CD4-positive, alpha-beta T cell treated with Interleukin-4 for 4 hours (primary cell): ENCODE measurements around the gene CYTH1.
A peak's percentile ranks its signal among the peaks of the same experiment; 100 is the strongest.

Experiments used
- DNase-seq: peaks from one replicate; pipeline ENCODE4 v3.0.0-alpha.2; 2020

Gene CYTH1

GRCh38 chr17:78804777-78805176, 22.7 kb upstream of the CYTH1 start:
- no peak for DNase-seq

DNA sequence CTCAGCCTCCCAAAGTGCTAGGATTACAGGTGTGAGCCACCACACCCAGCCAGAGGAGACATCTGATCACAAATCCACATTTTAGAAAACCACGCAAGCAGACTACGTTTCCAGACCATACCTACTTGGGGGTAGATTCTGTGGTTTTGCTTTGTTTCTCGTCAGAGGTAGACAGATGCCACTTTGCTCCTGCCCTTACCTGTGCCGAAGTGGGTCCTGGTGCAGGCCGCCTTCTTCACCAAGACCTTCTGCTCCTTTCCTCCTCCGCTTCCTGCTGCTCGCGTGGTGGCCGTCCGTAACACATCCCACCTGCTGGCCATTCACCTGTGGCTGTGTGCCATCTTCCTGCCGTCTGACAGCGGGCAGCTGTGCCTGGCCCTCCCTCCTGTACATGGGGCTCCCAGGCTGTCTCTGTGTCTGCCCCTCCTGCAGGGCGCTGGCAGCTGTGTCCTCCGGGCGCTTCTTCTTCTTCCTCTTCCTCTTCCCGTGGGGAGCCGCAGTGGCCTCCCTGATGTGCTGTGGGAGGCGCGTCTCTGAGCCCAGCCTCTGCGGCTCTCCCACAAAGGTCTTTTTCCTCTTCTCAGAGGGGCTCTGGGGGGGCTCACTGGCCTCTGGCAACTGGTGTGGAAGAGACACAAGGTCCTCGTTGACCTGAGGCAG, 21.2 kb upstream of the CYTH1 start:
- DNase-seq: no peak

DNA sequence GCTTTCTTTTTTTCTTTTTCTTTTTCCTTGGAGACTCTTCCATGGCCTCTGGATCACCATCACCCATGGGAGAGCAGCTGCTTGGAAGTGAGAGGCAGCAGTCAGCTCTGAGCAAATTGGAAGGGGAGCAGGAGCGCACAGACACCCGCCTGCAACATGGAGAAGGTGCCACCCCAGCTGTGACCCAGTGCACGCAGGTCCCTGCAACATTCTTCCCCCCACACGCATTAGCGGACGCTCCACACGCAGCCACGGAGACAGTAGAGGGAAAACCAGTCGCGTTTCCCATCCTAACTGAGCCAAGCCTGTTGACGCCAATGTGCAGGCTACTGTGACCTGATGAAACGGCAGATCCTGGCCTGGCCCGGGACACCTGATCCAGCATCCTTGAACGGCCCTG, 20.4 kb upstream of the CYTH1 start:
- DNase-seq: no peak

DNA sequence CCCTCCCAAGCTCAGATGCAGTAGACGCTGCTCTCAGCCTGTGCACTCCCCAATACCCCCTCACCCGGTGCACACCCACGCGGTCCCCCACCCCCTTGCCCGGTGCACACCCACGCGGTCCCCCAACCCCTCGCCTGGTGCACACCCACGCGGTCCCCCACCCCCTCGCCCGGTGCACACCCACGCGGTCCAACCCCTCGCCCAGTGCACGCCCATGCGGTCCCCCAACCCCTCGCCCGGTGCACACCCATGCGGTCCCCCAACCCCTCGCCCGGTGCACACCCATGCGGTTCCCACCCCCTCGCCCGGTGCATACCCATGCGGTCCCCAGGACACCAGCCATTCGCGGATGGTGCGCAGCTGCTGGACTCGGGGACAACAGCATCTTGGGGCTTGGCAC, 19.9 kb upstream of the CYTH1 start:
- no peak for DNase-seq

GRCh38 chr17:78800132-78800931, 18.3 kb upstream of the CYTH1 start:
- no peak for DNase-seq

- peak; percentile 56 for DNase-seq
Observed at GRCh38 chr17:78798695-78799559, 16.9 kb upstream of the CYTH1 start.

DNA sequence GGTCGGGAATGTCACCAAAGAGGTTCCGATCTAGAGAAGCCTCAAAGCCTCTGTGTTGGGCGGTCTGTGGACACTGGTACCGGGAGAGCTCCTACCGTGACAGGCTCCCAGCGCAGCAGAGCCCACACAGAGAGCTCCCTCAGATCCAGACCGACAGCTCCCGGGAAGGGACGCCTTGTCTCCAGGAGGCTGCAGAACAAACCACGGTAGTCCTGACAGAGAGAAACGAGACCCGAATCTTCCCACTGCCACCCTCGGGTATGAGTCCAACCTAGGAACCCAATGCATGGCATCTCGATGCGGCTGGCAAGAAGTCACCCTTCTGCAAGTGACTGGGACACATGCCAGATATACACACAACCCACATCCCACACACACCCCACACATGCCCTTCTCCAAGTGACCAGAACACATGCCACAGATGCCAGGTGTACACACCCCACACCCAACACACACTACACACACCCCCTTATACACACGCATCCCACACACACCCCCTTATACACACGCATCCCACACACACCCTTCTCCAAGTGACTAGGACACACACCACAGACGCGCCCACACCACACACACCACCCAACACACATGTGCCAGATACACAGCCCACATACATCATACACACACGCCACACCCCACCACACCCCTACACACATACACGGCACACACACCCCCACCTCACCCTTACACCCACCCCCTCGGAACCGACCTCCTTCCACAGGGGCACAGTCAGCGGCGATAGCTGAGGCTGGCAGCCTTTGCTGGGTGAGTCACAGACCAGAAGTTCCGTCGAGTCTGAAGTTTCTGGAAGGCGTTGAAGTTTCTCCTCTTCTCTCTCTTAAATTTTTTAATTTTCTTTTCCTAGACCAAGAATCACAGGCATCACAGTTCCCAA, 15.9 kb upstream of the CYTH1 start:
- no peak for DNase-seq

DNA sequence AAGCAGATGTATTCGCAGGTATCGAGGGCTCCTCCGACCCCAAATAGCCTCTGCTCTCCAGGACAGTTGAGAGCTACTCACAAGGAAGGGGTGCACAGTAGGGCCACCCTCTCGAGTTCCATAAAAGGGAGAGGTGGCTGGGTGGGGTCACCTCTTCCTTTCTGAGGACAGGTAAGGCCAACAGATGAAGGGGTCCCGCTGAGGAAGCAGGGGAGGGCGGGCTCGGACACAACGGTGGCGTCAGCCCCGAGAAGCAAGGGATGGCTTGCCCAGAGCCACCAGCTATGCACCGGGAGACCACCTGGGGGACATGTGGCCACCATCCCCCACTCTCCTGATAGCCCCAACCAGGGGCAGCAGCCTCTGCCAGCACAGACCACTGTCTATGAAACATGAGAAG, 15.1 kb upstream of the CYTH1 start:
- DNase-seq: no peak

GRCh38 chr17:78796517-78796900, 14.4 kb upstream of the CYTH1 start:
- DNase-seq: no peak

- DNase-seq: no peak
Observed at GRCh38 chr17:78795861-78796516, 13.9 kb upstream of the CYTH1 start.

- no peak for DNase-seq
Observed at GRCh38 chr17:78794864-78795640, 13.0 kb upstream of the CYTH1 start.

GRCh38 chr17:78794399-78794798, 12.3 kb upstream of the CYTH1 start:
- no peak for DNase-seq

DNA sequence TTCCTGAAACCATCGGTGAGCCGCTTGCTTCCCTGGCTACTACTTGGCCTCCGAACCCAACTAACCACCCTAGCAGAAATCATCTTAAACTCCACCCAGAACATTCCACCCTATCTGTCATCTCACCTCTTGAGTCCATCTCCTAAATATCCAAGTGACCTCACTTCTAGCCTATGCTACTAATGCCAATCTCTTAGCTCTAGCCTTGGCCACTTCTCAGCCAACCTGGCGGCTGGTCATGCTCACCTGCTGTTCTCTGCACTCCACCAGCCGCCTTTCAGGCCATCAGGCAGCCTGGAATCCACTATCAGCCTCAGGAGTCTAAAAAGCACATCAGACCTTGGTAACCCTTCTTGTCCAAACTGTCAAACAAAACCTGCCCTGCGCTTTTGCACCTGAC, 11.9 kb upstream of the CYTH1 start:
- no peak for DNase-seq

DNA sequence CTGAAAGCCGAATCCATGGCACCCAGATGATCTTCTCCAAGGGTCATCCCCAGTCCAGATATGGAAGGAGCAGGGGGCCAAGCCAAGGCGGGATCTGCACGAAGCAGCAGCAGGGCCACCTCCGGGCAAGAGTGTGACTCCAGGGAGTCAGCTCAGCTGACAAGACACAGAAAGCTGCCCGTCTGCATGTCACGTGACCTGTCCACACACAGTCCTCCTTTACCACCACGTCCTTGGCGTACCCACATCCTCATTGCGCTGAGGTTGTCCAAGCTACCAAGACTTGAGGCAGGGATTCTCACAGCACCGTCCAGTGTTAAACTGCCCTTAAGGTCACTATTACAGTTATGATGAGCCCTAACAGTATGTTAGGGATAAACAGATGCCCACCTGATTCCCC, 11.3 kb upstream of the CYTH1 start:
- DNase-seq: no peak

DNA sequence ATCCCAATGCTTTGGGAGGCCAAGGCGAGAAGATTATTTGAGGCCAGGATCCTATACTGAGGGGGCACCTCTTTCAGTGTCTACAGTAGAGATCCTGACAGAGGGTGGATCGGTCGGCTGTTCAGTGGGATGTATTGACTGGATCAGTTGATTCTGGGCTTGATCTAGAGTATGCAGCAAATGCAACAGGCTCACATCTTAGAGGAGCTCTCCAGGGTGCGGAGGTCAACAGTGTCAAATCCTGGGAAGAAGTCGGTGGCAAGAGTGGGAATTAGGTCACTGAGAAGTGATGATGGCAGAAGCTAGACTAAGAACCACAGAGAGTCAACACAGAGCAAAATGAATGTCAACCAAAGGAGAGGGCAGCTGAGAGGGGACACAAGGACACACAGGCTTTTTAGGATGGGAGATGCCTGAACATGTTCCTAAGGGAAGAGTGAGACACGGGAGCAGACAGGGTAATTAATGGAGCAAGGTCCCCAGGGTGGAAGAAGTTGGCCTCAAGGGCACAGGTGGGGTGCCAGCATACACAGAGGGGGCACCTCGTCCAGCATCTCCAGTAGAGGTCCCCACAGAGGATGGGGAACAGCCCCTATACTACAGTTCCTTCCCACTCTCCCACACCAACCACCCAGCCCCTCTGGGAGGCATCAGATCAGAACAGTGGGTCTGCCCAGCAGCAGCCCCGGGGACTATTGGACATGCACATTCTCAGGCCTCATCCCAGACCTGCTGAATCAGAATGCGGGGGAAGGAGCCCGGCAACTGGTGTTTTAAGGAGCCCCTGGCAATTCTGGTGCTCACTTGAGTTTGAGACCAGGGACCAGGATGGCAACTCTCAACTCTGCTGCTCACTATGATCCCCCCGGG, 10.0 kb upstream of the CYTH1 start:
- no peak for DNase-seq

- no peak for DNase-seq
Observed at GRCh38 chr17:78790552-78790951, 8.5 kb upstream of the CYTH1 start.

DNA sequence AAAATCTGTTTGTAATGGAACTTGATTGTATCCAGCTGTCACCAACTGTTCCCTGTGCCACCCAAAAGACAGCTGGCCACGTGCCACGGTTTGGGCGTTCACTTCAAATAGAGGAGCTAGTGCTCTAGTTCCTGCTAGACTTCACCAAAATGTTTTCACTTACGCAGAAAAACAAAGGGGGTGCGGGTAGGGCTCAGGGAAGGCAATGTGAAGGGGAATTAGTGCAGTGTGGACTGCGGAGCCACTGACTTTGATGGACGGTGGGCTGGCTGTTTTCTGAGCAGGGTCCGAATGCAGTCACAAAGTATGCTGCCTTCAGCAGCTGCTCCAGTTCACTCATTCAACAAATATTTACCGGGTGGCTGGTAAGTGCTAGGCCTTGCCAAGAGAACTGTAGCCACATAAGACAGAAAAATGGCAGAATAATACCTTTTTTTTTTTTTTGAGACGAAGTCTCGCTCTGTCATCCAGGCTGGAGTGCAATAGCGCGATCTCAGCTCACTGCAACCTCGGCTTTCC, 7.6 kb upstream of the CYTH1 start:
- peak; percentile 72 for DNase-seq

GRCh38 chr17:78789149-78789662, 7.1 kb upstream of the CYTH1 start:
- DNase-seq: no peak

DNA sequence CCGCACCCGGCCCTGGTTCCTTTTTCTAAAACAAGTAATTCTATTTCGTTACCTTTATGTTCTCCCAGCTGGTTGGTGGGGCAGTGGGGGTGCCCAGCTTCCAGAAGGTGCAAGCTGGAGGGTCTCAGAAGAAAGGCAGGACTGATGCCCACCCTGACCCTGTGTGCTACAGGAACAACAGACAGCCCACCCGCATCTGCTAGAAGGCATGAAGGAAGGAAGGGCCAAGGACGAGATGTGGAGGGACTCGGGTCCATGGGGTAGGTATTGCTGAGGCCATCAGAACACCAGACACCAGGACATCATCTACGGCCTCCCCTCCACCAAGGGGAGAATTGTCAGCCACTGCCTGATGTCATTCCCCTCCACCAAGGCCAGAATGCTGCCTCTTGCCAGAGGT, 6.4 kb upstream of the CYTH1 start:
- no peak for DNase-seq

DNA sequence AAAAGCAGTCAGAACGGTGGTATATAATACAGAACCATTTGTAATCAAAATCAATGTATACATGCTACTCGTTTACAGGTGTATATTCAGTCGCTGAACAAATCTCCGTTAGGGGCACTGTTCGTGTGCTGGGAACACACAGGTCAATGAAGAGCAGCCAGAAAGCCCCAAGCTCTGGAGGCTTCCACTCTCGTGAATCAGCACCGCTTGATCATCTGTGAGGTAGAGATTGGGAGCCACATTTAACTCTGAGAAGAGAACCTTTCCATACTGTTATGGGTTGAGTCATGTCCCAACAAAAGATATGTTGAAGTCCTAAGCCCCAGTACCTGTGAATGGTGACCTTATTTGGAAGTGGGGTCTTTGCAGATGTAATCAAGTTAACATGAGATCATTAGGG, 5.4 kb upstream of the CYTH1 start:
- DNase-seq: no peak
